Nephron progenitor cell (in vitro differentiated cells): ENCODE data around the gene ETV3.

Source experiments
- DNase-seq: peaks from one replicate; pipeline ENCODE4 v3.0.0; 2021
- H3K27ac Mint-ChIP-seq: 2 replicates; pipeline ENCODE4 v1.8.0; 2021; ENCODE audit warnings: mild to moderate bottlenecking, moderate library complexity, mixed read lengths
- H3K27me3 Mint-ChIP-seq: 2 replicates; pipeline ENCODE4 v1.8.0; 2021; ENCODE audit warnings: mild to moderate bottlenecking, low read depth, mixed read lengths; ENCODE audit not compliant: poor library complexity
- H3K36me3 Mint-ChIP-seq: 2 replicates; pipeline ENCODE4 v1.8.0; 2021; ENCODE audit warnings: low read depth, mixed read lengths
- H3K4me1 Mint-ChIP-seq: 2 replicates; pipeline ENCODE4 v1.8.0; 2021; ENCODE audit warnings: mixed read lengths
- H3K4me3 Mint-ChIP-seq: 2 replicates; pipeline ENCODE4 v1.8.0; 2021; ENCODE audit warnings: mild to moderate bottlenecking, moderate library complexity, mixed read lengths
- H3K9me3 Mint-ChIP-seq: 2 replicates; pipeline ENCODE4 v1.8.0; 2021; ENCODE audit warnings: mild to moderate bottlenecking, moderate library complexity, mixed read lengths
- CTCF ChIP-seq: fragments of 200-600 bp; sonication (generic); IDR thresholded peaks from 2 replicates; pipeline ENCODE4 v1.5.0; 2021; ENCODE audit warnings: antibody characterized with exemption

ETV3 gene

DNA sequence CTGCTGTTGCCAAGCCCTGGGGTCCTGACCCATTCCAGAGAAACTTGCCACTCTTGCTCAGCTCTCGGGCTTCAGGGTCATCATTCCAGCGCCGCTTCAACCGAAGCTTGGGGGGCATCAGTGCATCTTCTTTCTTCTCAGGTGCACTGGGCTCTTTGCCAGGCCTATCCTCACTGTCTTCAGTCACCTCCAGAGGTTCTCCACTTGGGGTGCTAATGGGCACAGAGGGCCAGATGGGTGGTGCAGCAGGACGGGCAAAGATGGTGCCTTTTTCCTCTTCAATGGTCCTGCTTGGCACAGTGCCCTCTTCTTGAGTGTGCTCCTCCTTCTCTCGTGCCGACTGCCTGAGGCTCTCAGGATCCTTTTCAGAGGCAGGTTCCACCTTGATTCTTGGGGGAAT lies 13.3 kb downstream of the ETV3 start:
- Mint-ChIP-seq H3K27ac (no peak overlapping the region), H3K9me3 (no peaks in the 10 kb centered on the region), H3K4me3 (no peak overlapping the region), H3K36me3 (peaks cover 52% of the 10 kb centered on the region), H3K27me3 (no peaks in the 10 kb centered on the region), H3K4me1 (no peaks in the 10 kb centered on the region)
- no peak for DNase-seq
- TF ChIP-seq CTCF: no peak

DNA sequence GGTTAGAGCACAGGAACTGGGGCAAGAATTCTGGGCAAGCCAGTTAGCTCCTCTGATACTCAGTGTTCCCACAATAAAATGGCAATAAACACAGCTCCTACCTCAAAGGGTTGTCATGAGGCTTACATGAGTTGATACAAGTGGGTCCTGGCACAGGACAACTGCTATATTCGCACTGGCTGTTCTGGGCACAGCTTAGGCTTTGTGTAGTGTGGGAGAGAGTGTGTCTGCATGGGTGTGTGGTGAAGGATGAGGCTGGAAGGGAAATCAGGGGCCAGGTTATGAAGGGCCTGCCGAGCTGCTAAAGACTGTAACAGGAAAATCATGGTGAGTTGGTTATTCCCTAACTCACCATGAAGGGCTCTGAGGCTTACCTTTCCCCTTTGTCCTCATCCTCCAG lies 18.7 kb downstream of the ETV3 start:
- Mint-ChIP-seq H3K36me3 (peaks cover 17% of the 10 kb centered on the region), H3K27ac (no peak overlapping the region), H3K4me1 (peaks cover 37% of the 10 kb centered on the region), H3K9me3 (no peaks in the 10 kb centered on the region), H3K27me3 (peaks cover 3% of the 10 kb centered on the region), H3K4me3 (no peak overlapping the region)
- no peak for DNase-seq
- TF ChIP-seq CTCF: no peak

- DNase-seq: no peak
- no peaks in the 10 kb centered on the region for H3K9me3 Mint-ChIP-seq
These were observed 19.2 kb downstream of the ETV3 start for GRCh38 chr1:157119008-157119407.

GRCh38 chr1:157117527-157118057 lies 20.6 kb downstream of the ETV3 start:
- Mint-ChIP-seq H3K4me3 (no peak overlapping the region), H3K27me3 (peaks cover 3% of the 10 kb centered on the region), H3K9me3 (no peaks in the 10 kb centered on the region), H3K27ac (peak overlapping the region; percentile 60), H3K4me1 (peaks cover 54% of the 10 kb centered on the region), H3K36me3 (no peaks in the 10 kb centered on the region)
- no peak for TF ChIP-seq CTCF
- DNase-seq: no peak

More at GRCh38 chr1:157119008-157119407, 19.2 kb downstream of the ETV3 start:
- H3K27me3 Mint-ChIP-seq: peaks cover 3% of the 10 kb centered on the region
- no peak for TF ChIP-seq CTCF
- H3K27ac Mint-ChIP-seq: peak overlapping the region; percentile 29
- H3K4me3 Mint-ChIP-seq: no peak overlapping the region
- H3K36me3 Mint-ChIP-seq: peaks cover 12% of the 10 kb centered on the region
- H3K4me1 Mint-ChIP-seq: peaks cover 41% of the 10 kb centered on the region

DNA sequence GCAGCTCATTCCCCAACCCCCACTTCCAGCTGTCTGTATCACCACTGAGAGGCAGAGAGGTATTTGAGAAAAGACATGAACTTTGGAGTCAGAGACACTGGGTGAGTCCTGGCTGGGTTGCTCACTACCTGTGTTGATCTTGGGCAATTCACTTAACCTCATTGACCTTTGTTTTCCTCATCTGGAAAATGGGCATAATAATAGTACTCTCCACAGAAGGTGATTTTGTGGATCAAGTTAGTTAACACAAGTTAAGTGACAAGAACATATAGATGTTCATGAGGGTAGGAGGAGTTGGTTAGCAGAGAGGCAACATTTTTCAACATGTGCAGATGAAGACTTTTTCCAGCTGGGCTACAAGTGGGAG lies 21.5 kb downstream of the ETV3 start:
- H3K27me3 Mint-ChIP-seq: peaks cover 11% of the 10 kb centered on the region

More for the DNA sequence above, 21.5 kb downstream of the ETV3 start:
- Mint-ChIP-seq H3K4me1 (peaks cover 62% of the 10 kb centered on the region), H3K9me3 (no peaks in the 10 kb centered on the region), H3K36me3 (no peaks in the 10 kb centered on the region), H3K27ac (no peak overlapping the region), H3K4me3 (no peak overlapping the region)
- TF ChIP-seq CTCF: no peak
- no peak for DNase-seq
